ENCODE measurements around the gene PER1. TPM values are rescaled to one million over a fixed set of nuclear protein-coding genes. Genes with fewer than 3 reads are reported as not detected.

PER1 gene
- total and polyA plus RNA-seq, 9 of the 15 experiments (the other 6 are each of a cell fraction or from before 2014, with no cell fraction given): 0.13 to 26.0 (median 3.4) TPM

GRCh38 chr17:8187517-8188262 lies 35.5 kb upstream of the PER1 start (continued):
- TF ChIP-seq, protein P1, sequence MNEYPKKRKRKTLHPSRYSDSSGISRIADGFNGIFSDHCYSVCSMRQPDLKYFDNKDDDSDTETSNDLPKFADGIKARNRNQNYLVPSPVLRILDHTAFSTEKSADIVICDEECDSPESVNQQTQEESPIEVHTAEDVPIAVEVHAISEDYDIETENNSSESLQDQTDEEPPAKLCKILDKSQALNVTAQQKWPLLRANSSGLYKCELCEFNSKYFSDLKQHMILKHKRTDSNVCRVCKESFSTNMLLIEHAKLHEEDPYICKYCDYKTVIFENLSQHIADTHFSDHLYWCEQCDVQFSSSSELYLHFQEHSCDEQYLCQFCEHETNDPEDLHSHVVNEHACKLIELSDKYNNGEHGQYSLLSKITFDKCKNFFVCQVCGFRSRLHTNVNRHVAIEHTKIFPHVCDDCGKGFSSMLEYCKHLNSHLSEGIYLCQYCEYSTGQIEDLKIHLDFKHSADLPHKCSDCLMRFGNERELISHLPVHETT (CRISPR knock-in tag; conservative IDR thresholded peaks at IDR 0.05 in 1 of 2, IDR thresholded peaks at IDR 0.05 in 1 of 2): peak in 1 of 2 experiments; percentile 38; a peak in 1 of 4 replicates
- TF ChIP-seq TRIM24 (IDR thresholded peaks at IDR 0.05): 0 out of 4 replicates have a peak, but pooled peaks of 1 of the 2 experiments have one; percentile 17
- TF ChIP-seq MTA3 (IDR thresholded peaks at IDR 0.05; ENCODE audit: borderline replicate concordance): 0 out of 2 replicates have a peak, but pooled peaks have one; percentile 38
- TF ChIP-seq ZBTB1 (CRISPR knock-in tag; IDR thresholded peaks at IDR 0.05; ENCODE audit: borderline replicate concordance, low read depth): no peak
- no peak for TF ChIP-seq KLF10 (CRISPR knock-in tag; IDR thresholded peaks at IDR 0.05)
- 0 out of 2 replicates have a peak, but pooled peaks have one; percentile 61 for TF ChIP-seq ZBED1 (IDR thresholded peaks at IDR 0.05)
- no peak for TF ChIP-seq NR0B1 (IDR thresholded peaks at IDR 0.05; ENCODE audit: partially characterized antibody)
- TF ChIP-seq RNF2 (IDR thresholded peaks at IDR 0.05): peak; percentile 55; the same call in 1 of the 2 replicates
- TF ChIP-seq TOE1 (IDR thresholded peaks at IDR 0.05; ENCODE audit: borderline replicate concordance): no peak
- TF ChIP-seq TOE1 (CRISPR knock-in tag; IDR thresholded peaks at IDR 0.05; ENCODE audit: borderline replicate concordance, low read depth): no peak
- no peak for TF ChIP-seq ZNF354B (CRISPR knock-in tag; IDR thresholded peaks at IDR 0.05)
- no peak for TF ChIP-seq JUN (IDR thresholded peaks at IDR 0.05; ENCODE audit: borderline replicate concordance, low read depth, low read length)
- TF ChIP-seq JUN (CRISPR knock-in tag; IDR thresholded peaks at IDR 0.05; ENCODE audit: borderline replicate concordance): 0 out of 2 replicates have a peak, but pooled peaks have one; percentile 9
- TF ChIP-seq CXXC5 (CRISPR knock-in tag; IDR thresholded peaks at IDR 0.05): peak; percentile 67
- TF ChIP-seq SIRT6 (IDR thresholded peaks at IDR 0.05; ENCODE audit: low read depth, low read length): no peak
- 0 out of 2 replicates have a peak, but pooled peaks have one; percentile 0 for TF ChIP-seq FOXJ2 (tag; IDR thresholded peaks at IDR 0.05)
- TF ChIP-seq NFXL1 (CRISPR knock-in tag; IDR thresholded peaks at IDR 0.05): no peak
- peak; percentile 26; the same call in 1 of the 2 replicates for TF ChIP-seq STAT5A (IDR thresholded peaks at IDR 0.05; ENCODE audit: borderline replicate concordance, low read length)
- no peak for TF ChIP-seq PRMT5 (CRISPR knock-in tag; IDR thresholded peaks at IDR 0.05)
- TF ChIP-seq EP300 (IDR thresholded peaks at IDR 0.05; ENCODE audit: low read length): peak; percentile 62
- TF ChIP-seq ZBTB7A (IDR thresholded peaks at IDR 0.05; ENCODE audit: borderline replicate concordance, control insufficient read depth, low read depth, low read length): no peak
- peak; percentile 55; the same call in 1 of the 2 replicates for TF ChIP-seq BRD4 (IDR thresholded peaks at IDR 0.05)
- TF ChIP-seq CREM (IDR thresholded peaks at IDR 0.05; ENCODE audit: low read depth): peak; percentile 27; the same call in 1 of the 2 replicates
- TF ChIP-seq NELFE (IDR thresholded peaks at IDR 0.05; ENCODE audit: insufficient read depth, insufficient read length): no peak

All from K562 (cell line).